Measurements from ENCODE around the gene LMNTD1. TPM values are rescaled to one million over a fixed set of nuclear protein-coding genes. Genes with fewer than 3 reads are reported as not detected.
A peak's percentile ranks its signal among the peaks of the same experiment; 100 is the strongest.

Gene LMNTD1
- total and polyA plus RNA-seq, 2 of the 4 experiments (the other 2 are of a cell fraction) = 1.5 to 4.3 TPM

- H2BK5ac ChIP-seq (ENCODE audit: low read depth, low read length, poor library complexity, severe bottlenecking) = no peak overlapping the region
- H3K9me3 ChIP-seq (ENCODE audit: control insufficient read depth, insufficient read depth, low read length) = no peaks in the 10 kb centered on the region
- dilution Hi-C loops (cut with HindIII; ENCODE audit: low sequenced_read_pairs, unreplicated experiment) (no loop called here), intact Hi-C loops (cut with micrococcal nuclease) (no loop called here), in situ Hi-C loops (cut with MboI; ENCODE audit: low sequenced_read_pairs) (no loop called here)
- no peak overlapping the region for H3K9ac ChIP-seq (ENCODE audit: low read depth, low read length)
- H2AK5ac ChIP-seq (ENCODE audit: low read depth, low read length) = no peak overlapping the region
- no peak overlapping the region for H2BK120ac ChIP-seq (ENCODE audit: low read depth, low read length)
- WGBS, 2 experiments (ENCODE audit: extremely low coverage in 2 of 2, insufficient read length in 1 of 2) = no CpG with 5 or more reads among the region's 2 CpGs
- TF ChIP-seq CTCF (conservative IDR thresholded peaks at IDR 0.05; ENCODE audit: low read depth, low read length) (no peak), RAD21 (IDR thresholded peaks at IDR 0.05; ENCODE audit: low read length) (no peak), MAFK (IDR thresholded peaks at IDR 0.05; ENCODE audit: low read depth, low read length) (no peak), CHD1 (IDR thresholded peaks at IDR 0.05; ENCODE audit: low read depth, low read length) (no peak), MXI1 (IDR thresholded peaks at IDR 0.05; ENCODE audit: borderline replicate concordance, low read depth, low read length) (no peak), RFX5 (IDR thresholded peaks at IDR 0.05; ENCODE audit: low read depth, low read length) (no peak), FOS (IDR thresholded peaks at IDR 0.05; ENCODE audit: low read depth, low read length) (no peak), BHLHE40 (IDR thresholded peaks at IDR 0.05; ENCODE audit: low read depth, low read length) (no peak), CEBPB (IDR thresholded peaks at IDR 0.05; ENCODE audit: low read depth, low read length) (no peak), RCOR1 (IDR thresholded peaks at IDR 0.05; ENCODE audit: insufficient replicate concordance, low read length) (no peak), MAZ (IDR thresholded peaks at IDR 0.05; ENCODE audit: borderline replicate concordance, low read depth, low read length) (no peak), NFE2L2 (IDR thresholded peaks at IDR 0.05; ENCODE audit: low read depth, low read length) (no peak)
- TF ChIP-seq, protein P1, sequence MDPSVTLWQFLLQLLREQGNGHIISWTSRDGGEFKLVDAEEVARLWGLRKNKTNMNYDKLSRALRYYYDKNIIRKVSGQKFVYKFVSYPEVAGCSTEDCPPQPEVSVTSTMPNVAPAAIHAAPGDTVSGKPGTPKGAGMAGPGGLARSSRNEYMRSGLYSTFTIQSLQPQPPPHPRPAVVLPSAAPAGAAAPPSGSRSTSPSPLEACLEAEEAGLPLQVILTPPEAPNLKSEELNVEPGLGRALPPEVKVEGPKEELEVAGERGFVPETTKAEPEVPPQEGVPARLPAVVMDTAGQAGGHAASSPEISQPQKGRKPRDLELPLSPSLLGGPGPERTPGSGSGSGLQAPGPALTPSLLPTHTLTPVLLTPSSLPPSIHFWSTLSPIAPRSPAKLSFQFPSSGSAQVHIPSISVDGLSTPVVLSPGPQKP (IDR thresholded peaks at IDR 0.05; ENCODE audit: borderline replicate concordance, low read depth, low read length) = no peak
- TF ChIP-seq, protein P2, sequence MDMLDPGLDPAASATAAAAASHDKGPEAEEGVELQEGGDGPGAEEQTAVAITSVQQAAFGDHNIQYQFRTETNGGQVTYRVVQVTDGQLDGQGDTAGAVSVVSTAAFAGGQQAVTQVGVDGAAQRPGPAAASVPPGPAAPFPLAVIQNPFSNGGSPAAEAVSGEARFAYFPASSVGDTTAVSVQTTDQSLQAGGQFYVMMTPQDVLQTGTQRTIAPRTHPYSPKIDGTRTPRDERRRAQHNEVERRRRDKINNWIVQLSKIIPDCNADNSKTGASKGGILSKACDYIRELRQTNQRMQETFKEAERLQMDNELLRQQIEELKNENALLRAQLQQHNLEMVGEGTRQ (IDR thresholded peaks at IDR 0.05; ENCODE audit: low read depth, low read length) = no peak
- ChIA-PET POLR2A (ENCODE audit: unreplicated experiment) (no interaction called here), CTCF (no interaction called here)
- H4K5ac ChIP-seq (ENCODE audit: low read depth, low read length) = no peak overlapping the region
- no peak overlapping the region for H2AK9ac ChIP-seq (replicated peaks; ENCODE audit: low read depth, low read length, poor library complexity)
- H3K27ac ChIP-seq (ENCODE audit: insufficient read depth, low read length) = no peak overlapping the region
- DNase-seq (peak; percentile 24), ATAC-seq (ENCODE audit: low read depth) (no peak)
- H3K9me1 ChIP-seq (ENCODE audit: insufficient read depth, low read length) = no peaks in the 10 kb centered on the region
- H3K14ac ChIP-seq (replicated peaks; ENCODE audit: low read depth, low read length) = no peak overlapping the region
- no peaks in the 10 kb centered on the region for H4K20me1 ChIP-seq (ENCODE audit: insufficient read depth, low read length)
- peaks cover 1% of the 10 kb centered on the region; the same call in 1 of the 2 replicates for H3K4me1 ChIP-seq (ENCODE audit: control insufficient read depth, insufficient read depth, low read length)
- no peak overlapping the region for H4K8ac ChIP-seq (ENCODE audit: low read depth in 2 of 2, low read length in 2 of 2)
- no peaks in the 10 kb centered on the region for H3K79me1 ChIP-seq (ENCODE audit: low read depth in 1 of 2, low read length in 2 of 2)
- no peak overlapping the region for H3K4me2 ChIP-seq (ENCODE audit: low read depth, low read length)
- no peak overlapping the region for H3K18ac ChIP-seq (ENCODE audit: low read depth, low read length)
- BruUV-seq (replicated peaks) = no TSS peak
- no peak overlapping the region for H4K91ac ChIP-seq (ENCODE audit: insufficient read depth, low read depth, low read length)
- no peak overlapping the region for H2AFZ ChIP-seq (replicated peaks; ENCODE audit: low read length, poor library complexity)
- H3K4me3 ChIP-seq (ENCODE audit: insufficient read depth, low read depth, low read length) = no peak overlapping the region
- no peak overlapping the region for H3K56ac ChIP-seq (ENCODE audit: extremely low read depth, insufficient read depth, low read length)
- H3K36me3 ChIP-seq (ENCODE audit: control insufficient read depth, insufficient read depth, low read length) = no peaks in the 10 kb centered on the region
- H2BK20ac ChIP-seq (ENCODE audit: low read depth, low read length) = no peak overlapping the region
- H3K4ac ChIP-seq (ENCODE audit: low read depth, low read length) = no peak overlapping the region
- no peak overlapping the region for H2BK15ac ChIP-seq (ENCODE audit: low read depth, low read length)
- H3K23ac ChIP-seq (ENCODE audit: low read depth, low read length) = no peak overlapping the region
- no peaks in the 10 kb centered on the region for H3K27me3 ChIP-seq (ENCODE audit: control insufficient read depth, insufficient read depth, low read length)
Measured at GRCh38 chr12:25546318-25546717, 6.8 kb downstream of the LMNTD1 start.

All from IMR-90 (cell line).